ENCODE measurements around the gene FAF1.

GRCh38 chr1:50977575-50978143, 17.6 kb upstream of the FAF1 start:
- no peak for TF ChIP-seq FOS (IDR thresholded peaks at IDR 0.05; ENCODE audit: borderline replicate concordance, insufficient read depth, low read length)
- TF ChIP-seq POLR2A (IDR thresholded peaks at IDR 0.05; ENCODE audit: low read depth, low read length), result no peak
- TF ChIP-seq, protein P1, sequence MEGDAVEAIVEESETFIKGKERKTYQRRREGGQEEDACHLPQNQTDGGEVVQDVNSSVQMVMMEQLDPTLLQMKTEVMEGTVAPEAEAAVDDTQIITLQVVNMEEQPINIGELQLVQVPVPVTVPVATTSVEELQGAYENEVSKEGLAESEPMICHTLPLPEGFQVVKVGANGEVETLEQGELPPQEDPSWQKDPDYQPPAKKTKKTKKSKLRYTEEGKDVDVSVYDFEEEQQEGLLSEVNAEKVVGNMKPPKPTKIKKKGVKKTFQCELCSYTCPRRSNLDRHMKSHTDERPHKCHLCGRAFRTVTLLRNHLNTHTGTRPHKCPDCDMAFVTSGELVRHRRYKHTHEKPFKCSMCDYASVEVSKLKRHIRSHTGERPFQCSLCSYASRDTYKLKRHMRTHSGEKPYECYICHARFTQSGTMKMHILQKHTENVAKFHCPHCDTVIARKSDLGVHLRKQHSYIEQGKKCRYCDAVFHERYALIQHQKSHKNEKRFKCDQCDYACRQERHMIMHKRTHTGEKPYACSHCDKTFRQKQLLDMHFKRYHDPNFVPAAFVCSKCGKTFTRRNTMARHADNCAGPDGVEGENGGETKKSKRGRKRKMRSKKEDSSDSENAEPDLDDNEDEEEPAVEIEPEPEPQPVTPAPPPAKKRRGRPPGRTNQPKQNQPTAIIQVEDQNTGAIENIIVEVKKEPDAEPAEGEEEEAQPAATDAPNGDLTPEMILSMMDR (IDR thresholded peaks at IDR 0.05; ENCODE audit: extremely low read depth in 1 of 2, insufficient read depth in 1 of 2, low read depth in 1 of 2, low read length in 2 of 2), result no peak
- TF ChIP-seq EZH2 (IDR thresholded peaks at IDR 0.05; ENCODE audit: borderline replicate concordance, low read depth, low read length, severe bottlenecking), result no peak
- no peak for TF ChIP-seq GATA2 (IDR thresholded peaks at IDR 0.05; ENCODE audit: insufficient read depth, insufficient read length, low read depth, low read length)
